GM03348 (cell line): ENCODE measurements around the gene MICALL2.
"Not testable (repeated sequence)": the region's sequence is repeated elsewhere in the genome, so short reads cannot be mapped to it uniquely, and the experiment has no call there.

ENCODE experiments used
- DNase-seq: peaks from one replicate; pipeline ENCODE4 v3.0.0; 2012; ENCODE audit warnings: low spot score

Gene MICALL2

DNA sequence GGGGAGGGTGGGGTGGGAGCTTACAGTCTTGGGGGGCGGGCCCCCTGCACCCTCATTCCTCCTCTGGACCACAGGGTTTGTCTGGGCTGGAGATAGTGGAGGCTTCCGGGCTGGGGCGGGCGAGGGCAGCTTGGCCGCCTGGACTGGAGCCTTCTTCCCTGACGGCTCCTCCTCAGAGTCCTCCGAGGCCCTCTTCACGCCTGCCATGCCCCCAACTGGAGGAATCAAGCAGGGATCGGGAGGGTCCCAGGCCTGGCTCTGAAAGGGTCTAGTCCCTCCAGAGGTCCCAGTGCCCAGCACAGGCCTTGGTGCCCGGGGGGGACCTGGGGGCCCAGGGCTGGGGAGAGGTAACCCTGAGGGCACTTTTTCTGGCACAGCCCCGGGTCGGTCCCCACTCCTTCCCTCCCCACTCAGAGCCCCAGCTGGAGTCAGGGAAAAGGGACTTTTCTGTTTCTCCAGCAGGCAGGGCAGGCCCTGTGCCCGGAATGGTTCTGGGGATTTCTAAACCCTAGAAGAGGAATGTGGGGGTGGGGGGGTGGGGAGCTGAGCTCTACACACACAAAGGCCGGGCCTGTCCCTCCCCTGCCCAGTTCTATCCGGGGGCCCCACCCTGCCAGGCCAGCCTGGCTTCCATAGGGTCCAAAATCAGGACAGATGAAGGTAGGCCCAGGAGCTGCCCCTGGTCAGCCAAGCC is 11.6 kb downstream of the MICALL2 start:
- peak; percentile 71 for DNase-seq

DNA sequence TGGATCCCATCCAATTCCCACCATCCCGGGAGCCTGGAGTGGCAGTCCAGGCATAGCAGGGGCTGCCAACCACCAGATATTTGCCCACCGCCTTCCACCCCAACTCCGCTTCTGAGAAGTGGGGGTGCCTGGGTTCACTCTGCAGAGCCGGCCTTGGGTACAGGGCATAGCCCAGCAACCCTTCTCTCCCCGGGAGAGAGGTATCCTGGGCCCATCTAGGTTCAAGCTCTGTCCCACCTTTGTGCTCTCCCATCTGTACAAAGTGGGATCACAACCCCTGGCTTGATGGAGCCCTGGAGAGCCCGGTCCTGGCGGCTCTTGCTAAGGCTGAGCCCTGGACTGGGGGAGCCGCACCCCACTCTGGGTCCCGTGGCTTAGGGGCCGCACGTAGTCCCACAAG is 12.2 kb downstream of the MICALL2 start:
- no peak for DNase-seq

DNA sequence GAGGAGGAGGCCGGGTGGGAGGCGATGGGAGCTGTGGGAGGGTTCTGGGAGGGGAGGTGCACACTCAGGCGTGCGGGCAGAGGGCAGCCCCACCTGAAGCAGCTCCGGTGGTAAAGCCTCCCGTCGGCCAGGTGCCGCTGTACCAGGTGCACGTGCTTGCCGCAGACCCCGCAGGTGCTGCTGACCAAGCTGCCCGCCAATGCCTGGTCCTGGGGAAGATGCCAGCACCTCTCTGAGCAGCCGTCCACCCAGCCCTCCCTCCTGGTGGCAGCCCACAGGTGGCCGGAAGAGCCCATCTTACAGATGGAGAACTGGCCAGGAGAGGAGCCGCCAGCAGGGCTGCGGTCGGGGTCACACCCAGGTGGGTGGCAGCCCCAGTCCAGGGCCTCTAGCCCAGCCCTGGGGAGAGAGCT is 12.6 kb downstream of the MICALL2 start:
- no peak for DNase-seq

DNA sequence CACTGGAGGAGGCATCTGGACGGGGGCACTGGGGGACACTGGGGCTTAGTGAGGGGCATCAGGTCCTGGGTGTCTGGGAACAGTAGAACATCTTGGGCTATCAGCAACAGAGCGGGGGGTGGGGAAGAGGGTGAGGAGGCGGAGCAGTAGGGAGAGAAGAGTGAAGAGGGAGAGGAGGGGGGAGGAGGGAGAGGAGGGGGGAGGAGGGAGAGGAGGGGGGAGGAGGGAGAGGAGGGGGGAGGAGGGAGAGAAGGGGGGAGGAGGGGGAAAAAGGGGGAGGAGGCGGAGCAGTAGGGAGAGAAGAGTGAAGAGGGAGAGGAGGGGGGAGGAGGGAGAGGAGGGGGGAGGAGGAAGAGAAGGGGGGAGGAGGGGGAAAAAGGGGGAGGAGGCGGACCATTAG is 13.2 kb downstream of the MICALL2 start:
- DNase-seq: not testable (repeated sequence)

DNA sequence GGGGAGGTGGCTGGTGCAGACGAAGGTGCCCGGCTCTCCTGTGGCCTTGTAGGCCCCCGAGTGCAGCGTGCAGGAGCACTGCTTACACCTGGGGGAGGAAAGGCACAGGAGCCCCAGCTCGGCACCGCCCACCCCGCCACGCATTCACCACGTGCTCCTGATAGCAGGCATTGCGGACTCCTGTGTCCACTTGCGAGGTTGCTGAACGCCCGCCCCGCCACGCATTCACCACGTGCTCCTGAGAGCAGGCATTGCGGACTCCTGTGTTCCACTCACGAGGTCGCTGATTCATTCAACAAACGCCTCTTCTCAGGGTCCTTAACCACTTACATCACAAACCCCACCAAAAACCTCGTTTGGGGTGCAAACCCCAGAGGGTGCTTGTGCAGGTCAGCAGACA is 13.9 kb downstream of the MICALL2 start:
- DNase-seq: no peak

DNA sequence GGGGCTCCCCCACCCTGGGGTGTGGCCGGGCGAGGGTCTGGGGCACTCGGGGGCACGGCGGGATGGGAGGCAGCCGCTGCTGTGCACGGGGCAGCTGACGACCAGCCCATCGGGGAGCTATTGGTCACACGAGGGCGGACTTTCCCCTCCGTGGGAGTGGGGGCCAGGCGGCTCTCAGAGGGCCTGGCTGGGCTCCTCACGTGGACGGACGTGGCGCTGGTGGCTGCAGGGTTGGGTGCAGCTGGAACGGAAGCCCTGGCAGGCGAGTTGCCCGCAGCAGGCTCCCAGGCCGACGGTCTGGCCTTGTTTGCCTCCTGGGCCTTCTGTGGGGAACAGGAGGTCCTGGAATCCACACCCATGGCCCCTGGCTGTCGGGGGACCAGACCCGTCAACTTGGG is 14.3 kb downstream of the MICALL2 start:
- DNase-seq: no peak

DNA sequence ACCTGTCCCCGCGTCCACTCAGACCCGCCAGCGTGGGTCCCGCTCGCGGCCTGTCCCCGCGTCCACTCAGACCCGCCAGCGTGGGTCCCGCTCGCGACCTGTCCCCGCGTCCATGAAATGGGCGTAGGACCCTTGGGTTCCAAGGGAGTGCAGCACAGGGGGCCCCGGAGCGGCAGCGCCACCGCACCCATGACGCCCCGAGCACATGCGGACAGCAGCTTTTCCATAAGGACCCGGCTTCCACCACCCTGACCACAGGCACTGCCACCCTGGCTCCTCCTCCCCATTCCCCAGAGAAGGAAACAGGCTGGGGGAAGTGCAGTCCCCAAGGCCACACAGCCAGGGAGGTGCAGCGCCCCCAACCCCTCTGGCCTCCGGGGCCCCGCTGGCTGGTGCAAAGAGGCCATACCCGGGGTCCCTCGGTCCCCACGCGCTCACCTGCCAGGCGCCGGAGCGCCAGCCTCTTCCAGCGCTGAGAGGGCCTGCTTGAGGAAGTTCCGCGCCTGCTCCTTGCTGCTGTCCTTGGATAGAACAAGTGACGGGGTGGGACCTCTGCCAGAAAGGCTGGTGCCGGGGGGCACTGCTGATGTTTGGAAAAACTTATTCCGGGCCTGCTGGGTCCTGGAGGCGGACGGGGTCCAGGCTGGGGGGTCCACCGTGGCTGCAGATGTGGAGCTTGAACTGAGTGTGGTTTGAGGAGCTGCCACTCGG is 14.9 kb downstream of the MICALL2 start:
- DNase-seq: no peak

DNA sequence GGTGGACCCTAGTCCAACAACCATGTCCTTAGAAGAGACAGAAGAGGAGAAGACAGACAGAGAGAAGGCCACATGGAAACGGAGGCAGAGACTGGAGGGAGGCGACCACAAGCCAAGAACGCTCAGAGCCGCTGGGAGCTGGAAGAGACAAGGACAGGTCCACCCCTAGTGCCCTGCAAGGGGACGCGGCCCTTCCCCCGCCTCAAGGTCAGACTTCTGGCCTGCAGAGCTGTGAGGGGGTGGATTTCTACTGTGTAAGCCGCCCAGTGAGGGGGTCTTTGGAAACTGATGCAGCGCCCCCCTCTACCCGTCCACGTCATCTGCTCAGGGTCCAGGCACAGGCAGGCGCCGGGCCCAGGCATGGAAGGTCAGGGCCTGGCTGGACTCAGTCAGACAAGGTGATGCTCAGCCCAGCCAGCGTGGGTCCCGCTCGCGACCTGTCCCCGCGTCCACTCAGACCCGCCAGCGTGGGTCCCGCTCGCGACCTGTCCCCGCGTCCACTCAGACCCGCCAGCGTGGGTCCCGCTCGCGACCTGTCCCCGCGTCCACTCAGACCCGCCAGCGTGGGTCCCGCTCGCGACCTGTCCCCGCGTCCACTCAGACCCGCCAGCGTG is 15.6 kb downstream of the MICALL2 start:
- not testable (repeated sequence) for DNase-seq

DNA sequence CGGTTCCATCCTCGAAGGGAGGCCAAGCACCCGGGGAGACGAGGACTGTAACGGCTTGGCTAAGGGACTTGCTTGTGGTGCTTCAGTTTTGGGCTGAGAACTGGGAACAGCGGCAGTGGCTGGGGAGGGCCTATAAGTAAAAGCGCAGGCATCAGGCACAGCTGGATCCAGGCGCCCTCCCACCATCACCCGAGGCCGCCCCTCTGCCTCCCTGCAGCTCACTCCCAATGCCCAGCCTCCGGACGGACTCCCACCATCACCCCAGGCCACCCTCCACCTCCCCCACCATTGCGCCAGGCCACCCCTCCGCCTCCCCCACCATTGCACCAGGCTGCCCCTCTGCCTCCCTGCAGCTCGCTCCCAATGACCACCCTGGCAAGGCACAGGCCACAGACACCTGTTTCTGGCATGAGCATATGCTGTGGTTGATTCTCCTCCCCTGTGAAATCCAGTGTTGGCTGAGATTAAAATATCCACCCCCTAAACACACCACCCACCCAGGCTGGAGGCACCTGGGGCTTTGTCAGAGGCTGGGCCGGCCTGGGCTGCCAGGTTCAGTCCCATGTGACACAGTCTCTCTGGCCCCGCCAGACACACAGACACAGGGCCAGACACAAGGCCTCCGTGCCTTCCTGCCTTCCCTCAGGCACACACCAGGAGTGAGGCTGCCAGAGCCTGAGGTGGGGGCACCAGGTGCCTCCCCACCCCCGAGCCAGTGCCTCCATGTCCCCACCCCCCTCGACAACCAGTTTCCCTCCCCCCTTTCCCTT is 16.7 kb downstream of the MICALL2 start:
- DNase-seq: no peak

DNA sequence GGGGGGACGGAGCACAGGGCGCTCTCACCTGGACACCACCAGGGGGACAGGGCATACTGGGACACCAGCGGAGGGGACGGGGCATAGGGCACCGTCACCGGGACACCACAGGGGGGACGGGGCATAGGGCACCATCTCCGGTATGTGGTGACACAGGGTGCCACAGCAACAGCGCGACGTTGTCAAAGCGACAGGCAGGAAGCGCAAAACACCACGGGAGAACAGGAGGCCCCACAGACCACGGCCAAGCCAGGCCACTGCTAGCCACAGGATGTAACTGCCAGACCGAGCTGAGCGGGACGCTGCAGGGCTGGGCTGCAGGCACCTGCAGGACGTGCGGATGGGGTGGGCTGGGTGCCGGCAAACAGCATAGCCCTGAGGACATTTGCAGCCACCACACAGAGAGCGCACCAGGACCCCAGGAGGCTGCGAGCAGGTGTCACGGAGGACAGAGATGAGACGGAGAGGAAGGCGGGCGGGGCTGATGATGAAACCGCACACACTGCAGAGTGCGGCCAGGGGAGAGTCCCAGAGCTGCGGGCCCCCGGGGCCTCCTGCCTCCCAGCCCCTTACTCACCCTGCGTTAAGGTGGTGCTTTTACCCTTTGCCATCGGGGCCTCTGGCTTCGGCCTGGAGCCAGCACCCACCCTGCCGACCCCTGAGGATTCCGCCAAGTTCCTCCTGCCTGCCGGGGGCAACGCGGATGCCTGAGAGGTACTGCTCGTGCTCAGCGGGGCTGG is 17.5 kb downstream of the MICALL2 start:
- DNase-seq: no peak

DNA sequence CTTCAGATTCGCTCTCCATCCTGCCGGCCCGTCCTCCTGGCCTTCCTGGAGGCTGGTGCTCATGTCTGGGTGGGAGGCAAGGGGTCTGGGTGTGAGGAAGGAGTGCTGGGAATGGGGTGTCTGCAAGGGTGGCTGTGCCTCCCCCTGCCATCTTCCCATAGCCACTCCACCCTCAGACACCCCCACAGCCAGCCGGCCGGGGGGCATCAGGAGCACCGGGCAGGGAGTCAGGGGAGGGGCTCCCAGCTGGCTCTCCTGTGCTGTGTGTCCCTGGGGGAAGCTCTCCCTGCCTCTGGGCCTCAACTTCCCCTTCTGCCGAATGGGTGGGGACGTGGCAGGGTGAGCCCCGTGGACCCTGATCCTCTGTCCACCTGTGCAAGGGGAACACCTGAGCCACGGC is 18.6 kb downstream of the MICALL2 start:
- DNase-seq: no peak

DNA sequence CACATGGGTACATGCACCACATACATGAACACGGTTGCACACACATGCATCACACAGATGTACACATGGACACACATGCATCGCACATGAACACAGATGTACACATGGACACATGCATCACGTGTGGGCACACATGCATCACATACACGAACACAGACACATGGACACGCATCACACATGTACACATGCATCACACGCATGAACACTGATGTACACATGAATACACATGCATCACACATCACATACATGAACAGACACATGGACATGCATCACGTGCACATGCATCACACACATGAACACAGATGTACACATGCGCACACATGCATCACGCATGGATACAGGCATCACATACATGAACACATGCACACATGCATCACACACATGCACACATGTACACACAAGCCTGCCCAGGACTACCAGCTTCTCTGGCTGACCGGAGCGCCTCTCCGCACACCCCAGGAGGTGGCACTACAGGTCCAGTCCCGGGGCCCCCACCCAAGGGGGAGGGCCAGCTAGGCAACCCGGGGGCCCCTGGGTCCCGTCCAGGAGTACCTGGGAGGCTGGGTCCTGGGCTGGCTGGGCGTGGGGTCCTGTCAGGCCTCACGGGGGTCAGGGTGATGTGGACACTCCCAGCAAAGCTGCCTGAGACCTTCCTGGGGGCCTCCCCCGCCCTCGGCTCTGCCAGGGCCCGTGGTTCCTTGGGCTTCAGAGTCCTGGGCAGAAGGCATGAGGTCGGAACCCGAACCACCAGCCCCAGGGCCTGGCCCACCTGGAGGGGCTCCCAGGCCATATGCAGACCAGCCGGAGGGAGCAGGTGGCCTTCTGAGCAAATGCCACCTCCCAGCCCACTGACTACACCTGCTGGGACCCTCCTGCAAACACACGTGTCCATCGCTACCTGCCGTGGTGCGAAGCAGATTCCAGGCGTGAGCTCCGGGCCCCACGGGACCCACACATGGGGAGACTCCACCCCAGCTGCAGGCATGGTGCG is 19.6 kb downstream of the MICALL2 start:
- DNase-seq: no peak

DNA sequence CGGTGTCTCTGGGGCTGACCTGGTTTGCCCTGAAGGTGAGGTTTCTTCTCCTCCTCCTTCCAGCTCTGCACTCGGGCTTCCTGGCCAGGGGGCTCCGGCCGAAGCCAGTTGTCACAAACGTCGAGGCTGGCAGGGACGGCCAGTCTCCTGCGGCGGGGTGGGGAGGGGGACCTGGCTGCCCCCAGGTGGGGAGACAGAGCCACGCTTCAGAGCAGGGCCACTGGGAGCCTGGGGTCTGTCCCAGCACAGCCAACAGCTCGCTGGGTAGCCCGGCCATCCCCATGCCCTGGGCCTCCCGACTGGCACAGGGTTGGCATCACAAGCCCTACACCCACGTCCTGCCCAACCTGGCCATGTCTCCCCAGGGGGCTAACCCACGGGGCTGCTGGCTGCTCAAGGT is 20.4 kb downstream of the MICALL2 start:
- DNase-seq: no peak

DNA sequence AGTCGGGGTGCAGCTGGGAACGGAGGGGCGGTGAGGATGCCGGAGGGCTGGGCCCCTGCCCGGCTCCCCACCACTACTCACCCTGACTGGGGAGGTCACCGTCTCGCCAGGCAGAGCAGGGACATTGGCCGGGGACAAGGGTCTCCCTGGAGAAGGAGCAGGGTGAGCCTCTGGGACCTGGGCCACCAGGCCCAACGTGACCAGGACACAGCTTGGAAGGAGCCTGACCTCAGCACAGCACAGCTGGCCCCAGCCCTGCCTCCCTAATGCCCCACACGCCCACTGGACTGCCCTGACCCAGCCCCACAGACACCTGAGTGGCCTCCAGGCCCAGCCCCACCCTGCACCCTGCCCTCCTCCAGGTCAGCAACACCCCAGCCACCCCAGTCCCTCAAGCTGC is 21.1 kb downstream of the MICALL2 start:
- DNase-seq: no peak

DNA sequence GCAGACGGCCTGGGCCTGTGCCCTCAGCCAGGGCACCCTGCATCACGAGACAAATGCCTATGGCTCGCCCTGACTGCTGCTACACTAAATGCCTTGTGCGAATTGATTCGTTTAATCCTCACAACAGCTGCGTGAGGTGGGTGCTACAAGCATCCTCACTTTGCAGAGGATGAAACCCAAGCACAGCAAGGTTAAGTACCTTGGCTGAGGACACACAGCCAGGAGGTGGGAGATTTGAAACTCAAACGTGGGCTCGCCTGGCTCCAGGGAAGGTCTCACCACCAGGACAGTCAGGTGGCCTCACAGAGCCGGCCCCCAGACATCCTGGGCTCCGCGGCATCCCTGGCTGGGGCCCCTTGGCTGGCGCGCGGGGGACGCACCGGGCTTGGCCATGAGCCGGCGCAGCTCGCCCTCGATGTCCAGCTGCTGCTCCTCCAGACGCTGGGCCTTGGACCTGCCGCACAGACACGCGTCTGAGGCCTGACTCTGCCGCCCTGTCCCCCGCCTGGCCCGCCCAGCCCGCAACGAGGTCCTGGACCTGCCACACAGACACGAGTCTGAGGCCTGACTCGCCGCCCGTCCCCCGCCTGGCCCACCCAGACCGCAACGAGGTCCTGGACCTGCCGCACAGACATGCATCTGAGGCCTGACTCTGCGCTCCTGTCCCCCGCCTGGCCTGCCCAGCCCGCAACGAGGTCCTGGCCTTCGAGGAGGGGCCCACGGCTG is 22.0 kb downstream of the MICALL2 start:
- DNase-seq: no peak

DNA sequence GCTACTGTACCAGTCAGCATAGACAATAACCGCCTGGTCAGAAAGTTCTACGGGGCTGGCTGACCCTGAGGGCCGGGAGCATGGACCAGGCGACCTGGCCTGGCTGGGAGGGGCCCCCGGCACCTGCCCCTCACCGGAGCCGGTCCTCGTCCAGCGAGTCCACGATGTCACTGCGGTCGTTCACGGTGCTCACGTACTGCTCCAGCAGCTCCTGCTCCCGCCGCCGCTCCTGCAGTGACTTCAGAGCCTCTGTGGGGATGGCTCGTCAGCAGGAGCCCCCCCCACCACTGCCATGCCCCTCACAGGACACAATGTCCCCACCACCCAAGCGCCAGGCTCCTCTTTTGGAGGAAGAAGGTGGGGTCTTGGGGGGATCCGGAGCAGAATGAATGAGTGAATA is 22.7 kb downstream of the MICALL2 start:
- no peak for DNase-seq

DNA sequence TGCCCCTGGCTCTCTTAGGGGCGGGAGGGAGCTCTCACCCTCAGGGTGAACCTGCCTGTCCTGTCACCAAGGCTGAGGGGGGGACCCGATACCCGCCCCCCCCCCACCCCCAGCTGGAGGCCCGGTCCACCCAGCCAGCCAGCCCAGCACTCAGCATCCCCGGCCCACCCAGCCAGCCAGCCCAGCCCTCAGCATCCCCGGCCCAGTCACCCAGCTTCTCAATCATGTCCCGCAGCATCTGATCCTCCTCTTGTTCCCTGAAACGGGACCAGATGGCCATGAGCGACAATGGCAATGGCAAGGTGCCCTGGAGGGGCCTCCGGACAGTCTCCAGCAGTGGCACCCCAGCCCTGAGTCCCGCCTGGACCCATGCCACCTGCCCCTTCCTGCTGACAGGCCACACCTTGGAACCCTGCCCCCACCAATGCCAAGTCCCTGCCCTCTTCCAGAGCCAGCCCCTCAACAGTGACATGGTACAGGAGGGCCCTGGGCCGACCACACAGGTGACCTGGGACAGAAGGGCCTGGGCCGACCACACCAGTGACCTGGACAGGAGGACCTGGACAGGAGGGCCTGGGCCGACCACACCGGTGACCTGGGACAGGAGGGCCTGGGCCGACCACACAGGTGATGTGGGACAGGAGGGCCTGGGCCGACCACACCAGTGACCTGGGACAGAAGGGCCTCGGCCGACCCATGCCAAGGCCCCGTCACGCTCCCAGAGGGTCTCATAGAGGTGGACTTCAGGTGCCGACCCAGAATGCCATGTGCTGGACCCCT is 24.2 kb downstream of the MICALL2 start:
- no peak for DNase-seq

DNA sequence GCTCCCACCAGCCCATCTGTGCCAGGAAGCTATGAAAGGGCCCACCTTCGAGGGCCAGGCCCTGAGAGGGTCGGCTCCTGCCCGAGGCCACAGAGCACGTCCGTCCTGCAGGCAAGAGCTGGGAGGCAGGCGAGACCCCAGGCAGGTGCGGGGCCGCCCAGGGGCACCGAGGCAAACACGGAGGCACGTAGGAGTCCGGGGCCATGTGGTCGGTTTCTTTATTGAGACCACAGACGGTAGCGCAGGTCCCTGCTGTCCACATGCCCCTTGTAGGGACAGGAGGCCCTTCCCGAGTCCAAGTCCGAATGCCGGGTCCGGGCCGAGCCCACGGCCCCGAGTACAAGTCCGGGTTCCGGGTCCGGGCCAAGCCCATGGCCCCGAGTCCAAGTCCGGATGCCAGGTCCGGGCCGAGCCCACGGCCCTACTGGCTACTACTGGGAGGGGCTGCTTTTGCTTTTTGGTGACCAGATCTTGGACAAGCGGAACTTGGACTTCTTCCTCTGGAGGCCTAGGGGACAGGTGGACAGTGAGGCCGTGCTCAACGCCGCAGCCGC is 25.0 kb downstream of the MICALL2 start:
- DNase-seq: no peak
